ENCODE data around the gene GALNT17. TPM values are rescaled to one million over a fixed set of nuclear protein-coding genes. Genes with fewer than 3 reads are reported as not detected.

Gene GALNT17
- total RNA-seq, 1 experiment from 2014 or later = not detected

GRCh38 chr7:71543396-71543795 is 411.5 kb downstream of the GALNT17 start:
- no TSS peak for BruUV-seq (replicated peaks)
- intact Hi-C loops (cut with micrococcal nuclease; ENCODE audit: unreplicated experiment) (no loop called here), in situ Hi-C loops (cut with HindIII; ENCODE audit: low pct_unique_long_range_greater_than_20kb, low sequenced_read_pairs) (no loop called here)
- Histone ChIP-seq H3K9me3 (ENCODE audit: control insufficient read depth, insufficient read depth, low read depth, low read length) (no peaks in the 10 kb centered on the region), H3K4me1 (ENCODE audit: control insufficient read depth, insufficient read depth, low read length) (no peaks in the 10 kb centered on the region), H3K27ac (ENCODE audit: low read length) (no peak overlapping the region), H3K4me3 (ENCODE audit: low read depth in 2 of 2, low read length in 2 of 2) (no peak overlapping the region), H3K36me3 (ENCODE audit: control insufficient read depth, insufficient read depth, low read length) (no peaks in the 10 kb centered on the region), H3K27me3 (ENCODE audit: control insufficient read depth, insufficient read depth, low read length) (no peaks in the 10 kb centered on the region)
- POLR2A ChIA-PET = interaction anchor here (0.7 kb wide), 1 partner anchor 1992 kb away, joined by 3 read pairs; no protein-coding TSS in a partner anchor
- CTCF ChIA-PET = interaction anchor here (0.7 kb wide), 1 partner anchor 68 kb away, joined by 7 read pairs; no protein-coding TSS in a partner anchor
- DNase-seq (ENCODE audit: low read depth, low spot score) = no peak
- TF ChIP-seq REST (IDR thresholded peaks at IDR 0.05; ENCODE audit: insufficient read depth in 1 of 2, low read depth in 2 of 2, low read length in 1 of 2) (no peak), CTCF (IDR thresholded peaks at IDR 0.05) (no peak), SIN3A (IDR thresholded peaks at IDR 0.05; ENCODE audit: borderline replicate concordance, insufficient read depth, low read depth, low read length) (no peak), TCF7L2 (IDR thresholded peaks at IDR 0.05; ENCODE audit: low read depth, low read length) (no peak), POLR2AphosphoS5 (IDR thresholded peaks at IDR 0.05; ENCODE audit: low read depth, low read length) (no peak)
- ATAC-seq = no peak

GRCh38 chr7:71544816-71545215 is 412.9 kb downstream of the GALNT17 start:
- H3K27me3 ChIP-seq (ENCODE audit: control insufficient read depth, insufficient read depth, low read length) = no peaks in the 10 kb centered on the region
- in situ Hi-C loops (cut with HindIII; ENCODE audit: low pct_unique_long_range_greater_than_20kb, low sequenced_read_pairs) (no loop called here), intact Hi-C loops (cut with micrococcal nuclease; ENCODE audit: unreplicated experiment) (no loop called here)
- H3K9me3 ChIP-seq (ENCODE audit: control insufficient read depth, insufficient read depth, low read depth, low read length) = no peaks in the 10 kb centered on the region
- BruUV-seq (replicated peaks) = no TSS peak
- TF ChIP-seq SIN3A (IDR thresholded peaks at IDR 0.05; ENCODE audit: borderline replicate concordance, insufficient read depth, low read depth, low read length) = no peak
- TF ChIP-seq REST (IDR thresholded peaks at IDR 0.05; ENCODE audit: insufficient read depth in 1 of 2, low read depth in 2 of 2, low read length in 1 of 2) = no peak
- no peak for TF ChIP-seq POLR2AphosphoS5 (IDR thresholded peaks at IDR 0.05; ENCODE audit: low read depth, low read length)
- TF ChIP-seq TCF7L2 (IDR thresholded peaks at IDR 0.05; ENCODE audit: low read depth, low read length) = no peak
- no peak for TF ChIP-seq CTCF (IDR thresholded peaks at IDR 0.05)
- DNase-seq (ENCODE audit: low read depth, low spot score) (no peak), ATAC-seq (no peak)
- H3K4me1 ChIP-seq (ENCODE audit: control insufficient read depth, insufficient read depth, low read length) = no peaks in the 10 kb centered on the region
- H3K27ac ChIP-seq (ENCODE audit: low read length) = no peak overlapping the region
- ChIA-PET POLR2A (interaction anchor here (0.6 kb wide), 1 partner anchor 27 kb away, joined by 9 read pairs; no protein-coding TSS in a partner anchor), CTCF (no interaction called here)
- no peaks in the 10 kb centered on the region for H3K36me3 ChIP-seq (ENCODE audit: control insufficient read depth, insufficient read depth, low read length)
- no peak overlapping the region for H3K4me3 ChIP-seq (ENCODE audit: low read depth in 2 of 2, low read length in 2 of 2)
